SK-N-SH (cell line): ENCODE results near the gene PABPC1L2A.

Source experiments
- CHD2 ChIP-seq: fragments of 150-350 bp; IDR thresholded peaks from 2 replicates; pipeline ENCODE4 v1.6.1; 2018; ENCODE audit warnings: low read length; ENCODE audit not compliant: partially characterized antibody
- EP300 ChIP-seq, 2 experiments: IDR thresholded peaks; 2 replicates each; pipeline versions ENCODE4 v1.4.0 to v1.6.1; 2012; ENCODE audit warnings: borderline replicate concordance in 1 of 2, low read depth in 1 of 2, low read length in 1 of 2
- EZH2phosphoT487 ChIP-seq: fragments of 200-600 bp; sonication (generic); IDR thresholded peaks from 2 replicates; pipeline ENCODE4 v1.6.1; 2017; ENCODE audit warnings: low read depth, mixed run types, mild to moderate bottlenecking, antibody characterized with exemption, moderate library complexity, borderline replicate concordance
- NRF1 ChIP-seq: IDR thresholded peaks from 2 replicates; pipeline ENCODE4 v1.6.1; 2012; ENCODE audit warnings: low read depth, mild to moderate bottlenecking, low read length
- POLR2AphosphoS5 ChIP-seq: IDR thresholded peaks from 2 replicates; pipeline ENCODE4 v1.6.1; 2012; ENCODE audit warnings: low read depth, low read length
- RCOR1 ChIP-seq: fragments of 150-350 bp; IDR thresholded peaks from 2 replicates; pipeline ENCODE4 v1.6.1; 2017; ENCODE audit warnings: antibody characterized with exemption, low read length
- RFX5 ChIP-seq: IDR thresholded peaks from 2 replicates; pipeline ENCODE4 v1.6.1; 2012; ENCODE audit warnings: mild to moderate bottlenecking, improper control_type of control experiment, low read length
- TEAD4 ChIP-seq: IDR thresholded peaks from 2 replicates; pipeline ENCODE4 v1.4.0; 2012; ENCODE audit warnings: mild to moderate bottlenecking, borderline replicate concordance; ENCODE audit not compliant: insufficient read depth
- YY1 ChIP-seq: IDR thresholded peaks from 2 replicates; pipeline ENCODE4 v1.4.0; 2012; ENCODE audit warnings: low read depth, mild to moderate bottlenecking
- TF ChIP-seq, protein P1 (sequence below): fragments of 200-600 bp; sonication (generic); IDR thresholded peaks from 2 replicates; pipeline ENCODE4 v1.6.1; 2017; ENCODE audit warnings: antibody characterized with exemption, mild to moderate bottlenecking, moderate library complexity
- TF ChIP-seq, protein P2 (sequence below): fragments of 150-350 bp; IDR thresholded peaks from 2 replicates; pipeline ENCODE4 v1.6.1; 2017; ENCODE audit warnings: antibody characterized with exemption, low read length, low read depth, borderline replicate concordance
- TF ChIP-seq, protein P3 (sequence below): IDR thresholded peaks from 2 replicates; pipeline ENCODE4 v1.4.0; 2012; ENCODE audit warnings: low read depth, borderline replicate concordance
- TF ChIP-seq, protein P4 (sequence below): fragments of 150-350 bp; IDR thresholded peaks from 2 replicates; pipeline ENCODE4 v1.6.1; 2016; ENCODE audit warnings: mild to moderate bottlenecking, low read depth, low read length
- TF ChIP-seq, protein P5 (sequence below): IDR thresholded peaks from 2 replicates; pipeline ENCODE4 v1.6.1; 2012; ENCODE audit warnings: mild to moderate bottlenecking, low read depth, low read length, moderate library complexity

DNA sequence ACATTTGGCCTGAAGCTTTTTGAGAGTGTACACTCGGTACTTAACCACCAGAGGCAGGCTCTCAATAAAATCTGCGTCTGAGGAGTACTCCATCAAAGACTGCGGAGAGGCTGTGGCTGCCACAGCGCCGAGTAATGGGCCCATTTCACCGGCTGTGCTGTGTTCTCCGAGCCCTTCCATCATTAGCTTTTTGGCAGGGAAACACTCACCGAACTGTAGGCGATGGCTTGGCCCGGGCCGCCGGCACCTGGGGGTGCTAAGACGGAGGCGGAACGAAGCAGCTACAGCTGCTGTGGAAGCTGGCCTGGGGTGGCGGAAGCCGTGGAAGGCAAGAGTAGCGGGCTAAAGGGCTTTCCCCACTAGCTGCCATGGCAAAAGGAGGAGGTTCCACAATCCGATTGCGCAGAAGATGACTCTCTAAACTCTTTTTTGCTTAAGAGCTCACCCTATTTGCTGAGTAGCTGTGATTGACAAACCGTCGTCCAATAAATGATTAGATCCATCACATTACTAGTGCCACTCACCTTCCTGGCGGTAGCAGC lies 48.5 kb upstream of the PABPC1L2A start:
- TF ChIP-seq, protein P1, sequence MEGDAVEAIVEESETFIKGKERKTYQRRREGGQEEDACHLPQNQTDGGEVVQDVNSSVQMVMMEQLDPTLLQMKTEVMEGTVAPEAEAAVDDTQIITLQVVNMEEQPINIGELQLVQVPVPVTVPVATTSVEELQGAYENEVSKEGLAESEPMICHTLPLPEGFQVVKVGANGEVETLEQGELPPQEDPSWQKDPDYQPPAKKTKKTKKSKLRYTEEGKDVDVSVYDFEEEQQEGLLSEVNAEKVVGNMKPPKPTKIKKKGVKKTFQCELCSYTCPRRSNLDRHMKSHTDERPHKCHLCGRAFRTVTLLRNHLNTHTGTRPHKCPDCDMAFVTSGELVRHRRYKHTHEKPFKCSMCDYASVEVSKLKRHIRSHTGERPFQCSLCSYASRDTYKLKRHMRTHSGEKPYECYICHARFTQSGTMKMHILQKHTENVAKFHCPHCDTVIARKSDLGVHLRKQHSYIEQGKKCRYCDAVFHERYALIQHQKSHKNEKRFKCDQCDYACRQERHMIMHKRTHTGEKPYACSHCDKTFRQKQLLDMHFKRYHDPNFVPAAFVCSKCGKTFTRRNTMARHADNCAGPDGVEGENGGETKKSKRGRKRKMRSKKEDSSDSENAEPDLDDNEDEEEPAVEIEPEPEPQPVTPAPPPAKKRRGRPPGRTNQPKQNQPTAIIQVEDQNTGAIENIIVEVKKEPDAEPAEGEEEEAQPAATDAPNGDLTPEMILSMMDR, result peak; percentile 50
- TF ChIP-seq RFX5 (no peak), EZH2phosphoT487 (no peak), YY1 (peak; percentile 25; the same call in 1 of the 2 replicates), NRF1 (no peak), RCOR1 (no peak), POLR2AphosphoS5 (no peak), EP300 (IDR thresholded peaks at IDR 0.05; ENCODE audit: borderline replicate concordance in 1 of 2, low read depth in 1 of 2, low read length in 1 of 2) (no peak), CHD2 (no peak), TEAD4 (no peak)
- TF ChIP-seq, protein P2, sequence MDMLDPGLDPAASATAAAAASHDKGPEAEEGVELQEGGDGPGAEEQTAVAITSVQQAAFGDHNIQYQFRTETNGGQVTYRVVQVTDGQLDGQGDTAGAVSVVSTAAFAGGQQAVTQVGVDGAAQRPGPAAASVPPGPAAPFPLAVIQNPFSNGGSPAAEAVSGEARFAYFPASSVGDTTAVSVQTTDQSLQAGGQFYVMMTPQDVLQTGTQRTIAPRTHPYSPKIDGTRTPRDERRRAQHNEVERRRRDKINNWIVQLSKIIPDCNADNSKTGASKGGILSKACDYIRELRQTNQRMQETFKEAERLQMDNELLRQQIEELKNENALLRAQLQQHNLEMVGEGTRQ, result no peak
- TF ChIP-seq, protein P3, sequence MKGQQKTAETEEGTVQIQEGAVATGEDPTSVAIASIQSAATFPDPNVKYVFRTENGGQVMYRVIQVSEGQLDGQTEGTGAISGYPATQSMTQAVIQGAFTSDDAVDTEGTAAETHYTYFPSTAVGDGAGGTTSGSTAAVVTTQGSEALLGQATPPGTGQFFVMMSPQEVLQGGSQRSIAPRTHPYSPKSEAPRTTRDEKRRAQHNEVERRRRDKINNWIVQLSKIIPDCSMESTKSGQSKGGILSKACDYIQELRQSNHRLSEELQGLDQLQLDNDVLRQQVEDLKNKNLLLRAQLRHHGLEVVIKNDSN, result no peak
- TF ChIP-seq, protein P4, sequence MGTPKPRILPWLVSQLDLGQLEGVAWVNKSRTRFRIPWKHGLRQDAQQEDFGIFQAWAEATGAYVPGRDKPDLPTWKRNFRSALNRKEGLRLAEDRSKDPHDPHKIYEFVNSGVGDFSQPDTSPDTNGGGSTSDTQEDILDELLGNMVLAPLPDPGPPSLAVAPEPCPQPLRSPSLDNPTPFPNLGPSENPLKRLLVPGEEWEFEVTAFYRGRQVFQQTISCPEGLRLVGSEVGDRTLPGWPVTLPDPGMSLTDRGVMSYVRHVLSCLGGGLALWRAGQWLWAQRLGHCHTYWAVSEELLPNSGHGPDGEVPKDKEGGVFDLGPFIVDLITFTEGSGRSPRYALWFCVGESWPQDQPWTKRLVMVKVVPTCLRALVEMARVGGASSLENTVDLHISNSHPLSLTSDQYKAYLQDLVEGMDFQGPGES, result no peak
- TF ChIP-seq, protein P5, sequence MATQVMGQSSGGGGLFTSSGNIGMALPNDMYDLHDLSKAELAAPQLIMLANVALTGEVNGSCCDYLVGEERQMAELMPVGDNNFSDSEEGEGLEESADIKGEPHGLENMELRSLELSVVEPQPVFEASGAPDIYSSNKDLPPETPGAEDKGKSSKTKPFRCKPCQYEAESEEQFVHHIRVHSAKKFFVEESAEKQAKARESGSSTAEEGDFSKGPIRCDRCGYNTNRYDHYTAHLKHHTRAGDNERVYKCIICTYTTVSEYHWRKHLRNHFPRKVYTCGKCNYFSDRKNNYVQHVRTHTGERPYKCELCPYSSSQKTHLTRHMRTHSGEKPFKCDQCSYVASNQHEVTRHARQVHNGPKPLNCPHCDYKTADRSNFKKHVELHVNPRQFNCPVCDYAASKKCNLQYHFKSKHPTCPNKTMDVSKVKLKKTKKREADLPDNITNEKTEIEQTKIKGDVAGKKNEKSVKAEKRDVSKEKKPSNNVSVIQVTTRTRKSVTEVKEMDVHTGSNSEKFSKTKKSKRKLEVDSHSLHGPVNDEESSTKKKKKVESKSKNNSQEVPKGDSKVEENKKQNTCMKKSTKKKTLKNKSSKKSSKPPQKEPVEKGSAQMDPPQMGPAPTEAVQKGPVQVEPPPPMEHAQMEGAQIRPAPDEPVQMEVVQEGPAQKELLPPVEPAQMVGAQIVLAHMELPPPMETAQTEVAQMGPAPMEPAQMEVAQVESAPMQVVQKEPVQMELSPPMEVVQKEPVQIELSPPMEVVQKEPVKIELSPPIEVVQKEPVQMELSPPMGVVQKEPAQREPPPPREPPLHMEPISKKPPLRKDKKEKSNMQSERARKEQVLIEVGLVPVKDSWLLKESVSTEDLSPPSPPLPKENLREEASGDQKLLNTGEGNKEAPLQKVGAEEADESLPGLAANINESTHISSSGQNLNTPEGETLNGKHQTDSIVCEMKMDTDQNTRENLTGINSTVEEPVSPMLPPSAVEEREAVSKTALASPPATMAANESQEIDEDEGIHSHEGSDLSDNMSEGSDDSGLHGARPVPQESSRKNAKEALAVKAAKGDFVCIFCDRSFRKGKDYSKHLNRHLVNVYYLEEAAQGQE, result no peak
